ENCODE measurements around the gene MGP.

The MGP gene

DNA sequence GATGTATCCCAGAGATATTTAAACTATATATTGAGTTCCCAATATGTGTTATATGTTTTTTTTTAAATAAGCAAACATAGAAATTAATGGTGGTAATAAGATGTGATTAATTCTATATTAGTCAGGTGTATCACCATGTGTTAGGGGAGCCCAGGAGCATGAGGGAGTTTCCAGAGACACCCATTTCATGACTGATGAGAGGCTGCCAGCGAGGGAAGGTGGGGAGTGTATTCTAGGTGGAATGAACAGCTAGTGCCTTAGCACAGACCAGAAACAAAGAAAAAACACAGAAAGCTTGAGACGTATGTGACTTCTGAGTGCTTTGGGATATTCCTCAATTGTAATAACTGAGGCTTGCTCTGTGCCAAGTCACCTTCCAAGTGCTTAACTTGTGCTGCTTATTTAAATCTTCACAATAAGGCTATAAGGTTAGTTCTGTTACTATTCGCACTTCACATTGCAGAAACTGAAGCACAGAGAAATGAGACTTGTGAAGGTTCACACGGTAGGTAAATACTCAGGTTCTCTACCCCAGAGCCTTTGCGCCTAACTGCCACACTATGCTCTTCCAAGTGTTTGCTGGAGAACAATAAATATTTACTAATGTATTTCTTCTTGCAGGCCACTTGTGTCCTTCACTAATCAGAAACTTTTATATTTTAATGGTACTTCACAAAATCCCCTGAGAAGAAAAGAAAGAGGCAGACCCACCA lies 17.9 kb upstream of the MGP start:
- no peak for DNase-seq (ENCODE audit: low read depth in 2 of 2)

DNA sequence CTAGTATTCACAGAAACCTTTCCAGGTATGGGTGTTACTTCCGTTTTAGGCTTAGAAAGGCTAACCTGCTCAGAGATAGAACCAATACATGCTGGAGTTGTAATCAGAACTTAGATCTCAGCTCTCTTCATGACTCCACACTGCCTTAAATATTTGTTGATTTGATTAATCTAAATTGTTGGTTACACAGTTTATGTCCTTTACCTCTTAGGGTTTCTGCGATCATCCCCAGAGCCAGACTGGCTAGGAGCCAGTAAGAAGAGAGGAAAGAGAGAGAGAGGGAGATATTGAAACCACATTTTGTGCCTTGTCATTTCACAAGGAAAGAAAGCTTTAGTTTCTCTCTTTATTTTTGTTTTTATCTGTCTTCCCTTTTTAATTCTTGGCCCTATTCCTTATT lies 16.8 kb upstream of the MGP start:
- DNase-seq (ENCODE audit: low read depth in 2 of 2): no peak

DNA sequence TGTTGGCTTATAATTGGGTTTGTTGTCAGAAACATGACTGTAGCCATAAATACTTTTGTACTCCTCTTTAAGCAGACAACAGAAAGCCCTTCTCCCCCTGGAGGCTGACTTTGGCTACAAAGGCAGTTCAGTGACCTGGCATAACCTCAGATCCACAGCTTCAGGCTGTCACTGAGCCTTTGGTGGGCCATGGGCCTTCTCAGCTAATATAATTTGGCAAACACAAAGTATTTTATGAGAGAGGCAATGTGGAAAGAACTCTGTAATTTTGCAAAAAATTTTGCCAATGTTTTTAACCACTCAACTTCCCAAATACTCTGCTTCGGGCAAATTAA lies 15.5 kb upstream of the MGP start:
- no peak for DNase-seq (ENCODE audit: low read depth in 2 of 2)

DNA sequence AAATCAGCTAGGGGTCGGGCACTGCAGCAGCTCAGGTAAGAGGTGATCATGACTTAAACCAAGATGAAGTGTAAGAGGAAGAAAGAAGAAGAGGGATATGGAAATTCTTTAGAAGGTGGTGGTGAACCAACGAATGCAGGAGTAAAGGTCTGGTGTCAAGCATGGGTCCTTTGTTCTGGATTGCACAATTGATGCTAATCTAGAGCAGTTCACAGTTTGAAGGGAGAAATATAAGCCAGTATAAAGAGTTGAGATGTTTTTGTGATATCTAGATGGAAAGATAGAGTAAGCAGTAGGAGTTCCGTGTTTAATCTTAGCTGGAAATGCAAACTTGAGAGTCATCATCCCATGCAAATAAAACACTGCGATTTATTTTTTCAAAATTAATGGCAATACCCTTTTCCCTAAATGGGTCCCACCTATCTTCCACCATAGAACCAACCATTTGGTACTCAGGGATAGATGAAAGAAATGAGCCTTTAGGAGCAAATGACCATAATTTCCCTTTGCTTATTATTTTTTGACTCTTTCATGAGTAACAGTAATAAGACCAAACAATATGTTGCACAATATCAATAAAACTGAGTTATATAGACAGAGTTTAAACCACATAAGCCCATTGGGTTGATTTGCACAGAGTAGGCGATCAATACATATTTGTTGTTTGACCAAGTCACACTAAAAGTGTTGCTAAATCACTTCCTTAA lies 15.0 kb upstream of the MGP start:
- no peak for DNase-seq (ENCODE audit: low read depth in 2 of 2)

DNA sequence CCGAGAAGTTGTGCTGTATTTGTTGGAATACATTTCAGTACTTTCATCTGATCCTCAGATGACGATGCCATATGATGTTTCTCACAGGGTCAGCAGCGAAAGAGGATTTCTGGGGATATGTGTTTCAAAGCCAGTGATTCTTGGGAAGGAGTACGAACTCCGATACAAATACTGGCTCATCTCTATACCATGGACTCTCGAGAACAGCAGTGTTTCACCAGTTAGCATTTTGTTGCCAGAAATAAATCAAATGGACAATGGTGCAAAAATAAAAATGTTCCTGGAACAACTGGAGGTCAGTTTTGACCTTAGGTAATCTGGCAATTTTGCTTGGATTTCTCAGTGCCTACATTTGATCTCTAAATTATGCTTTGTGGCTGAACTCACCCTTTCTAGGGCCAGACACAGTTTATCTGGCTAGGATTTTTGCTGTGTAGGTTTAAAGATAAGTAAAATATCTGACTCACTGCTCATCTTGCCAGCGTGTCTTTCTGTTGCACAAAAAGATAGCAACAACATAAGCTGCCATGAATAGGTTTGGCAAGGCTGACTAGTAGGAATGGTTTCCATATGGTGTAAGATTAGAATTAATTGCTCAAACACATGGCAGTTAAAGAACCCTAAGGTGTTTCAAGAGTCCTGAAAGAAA lies 11.0 kb upstream of the MGP start:
- no peak for DNase-seq (ENCODE audit: low read depth in 2 of 2)

DNA sequence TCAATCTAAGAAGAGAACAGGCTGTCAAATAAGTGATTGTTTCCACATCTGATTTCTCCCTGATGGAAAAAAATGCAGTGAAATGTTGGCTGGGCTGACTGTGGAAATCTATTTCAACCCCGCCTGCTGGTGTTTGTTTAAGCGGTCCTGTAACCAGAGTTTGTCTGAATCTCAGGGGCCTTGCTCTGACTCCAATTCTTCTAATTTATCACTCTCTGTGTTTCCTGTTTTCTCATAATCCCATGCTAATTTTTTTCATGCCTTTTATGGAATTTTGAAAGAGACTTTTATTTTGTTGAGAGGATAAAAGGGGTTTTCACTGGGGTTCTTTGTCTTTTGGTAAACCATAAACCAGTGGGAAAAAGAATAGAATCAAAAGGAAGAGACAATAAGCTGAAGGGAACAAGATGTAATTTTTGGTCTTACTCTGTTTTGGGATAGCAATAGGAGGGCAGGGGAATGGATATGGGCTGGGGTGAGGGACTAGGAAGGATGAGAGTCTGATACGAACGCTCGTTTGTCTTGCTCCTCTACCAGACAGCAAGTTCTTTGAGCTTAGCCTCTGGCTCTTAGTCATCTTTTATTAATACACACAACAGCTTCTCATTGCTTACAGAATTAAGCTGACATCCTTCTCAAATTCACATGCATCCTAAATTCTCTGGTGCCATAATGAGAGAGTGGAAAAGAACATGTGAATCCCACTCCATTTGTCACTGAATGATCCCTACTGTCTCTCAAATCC lies 8.0 kb upstream of the MGP start:
- DNase-seq (ENCODE audit: low read depth in 2 of 2): no peak

DNA sequence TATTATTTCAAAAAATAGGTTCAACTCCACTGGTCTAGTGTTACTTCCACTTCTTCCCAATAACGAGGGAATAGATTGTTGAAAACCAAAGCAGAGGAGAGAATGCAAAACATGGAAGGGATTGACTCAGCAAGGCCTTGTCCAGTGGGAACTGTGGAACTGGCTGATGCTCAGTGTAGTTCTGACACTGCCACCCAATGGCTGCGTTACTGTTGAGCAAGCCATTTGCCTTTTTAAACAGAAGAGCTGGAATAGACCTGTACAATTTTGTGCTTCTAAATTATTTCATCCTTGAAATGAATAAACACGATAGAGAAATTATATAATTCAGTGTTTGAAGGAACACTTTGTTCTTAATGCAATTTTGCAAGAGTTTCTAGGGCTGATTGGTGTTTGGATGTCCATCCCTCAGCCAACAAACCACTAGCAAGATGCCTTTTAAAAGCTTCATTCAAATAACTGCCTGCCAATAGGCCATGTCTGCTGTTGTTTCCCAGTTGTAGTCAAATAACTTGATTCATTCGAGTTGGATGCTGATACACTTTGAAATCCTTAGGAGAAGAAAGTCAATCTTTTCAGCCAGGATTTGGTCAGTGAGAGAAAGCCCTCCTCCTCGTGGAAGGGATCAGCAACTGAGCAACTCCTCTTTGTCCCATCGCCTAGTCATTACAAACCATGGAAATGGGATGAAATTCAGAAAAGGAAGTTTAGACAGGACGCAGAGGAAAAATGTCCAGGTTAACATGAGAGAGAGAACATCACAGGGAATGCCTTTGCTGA lies 7.3 kb upstream of the MGP start:
- no peak for DNase-seq (ENCODE audit: low read depth in 2 of 2)

DNA sequence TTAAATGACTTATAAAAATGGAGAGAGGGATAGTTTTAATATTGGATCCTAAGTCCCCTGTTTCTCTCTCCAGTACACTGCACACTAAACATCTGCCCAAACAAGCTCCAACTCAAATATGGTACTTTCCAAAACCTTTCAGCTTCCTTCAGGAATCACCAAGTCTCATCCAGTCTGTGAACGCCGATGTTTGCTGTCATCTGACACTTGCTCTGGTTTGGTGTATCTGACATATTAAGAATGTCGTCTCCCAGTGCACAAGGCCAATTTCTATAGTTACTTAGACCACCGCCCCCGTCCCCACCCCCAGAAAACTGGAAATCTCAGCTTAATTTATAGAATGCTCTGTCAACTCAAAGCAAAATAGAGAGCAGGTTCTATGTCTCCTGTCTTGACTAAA lies 5.0 kb upstream of the MGP start:
- no peak for DNase-seq (ENCODE audit: low read depth in 2 of 2)

DNA sequence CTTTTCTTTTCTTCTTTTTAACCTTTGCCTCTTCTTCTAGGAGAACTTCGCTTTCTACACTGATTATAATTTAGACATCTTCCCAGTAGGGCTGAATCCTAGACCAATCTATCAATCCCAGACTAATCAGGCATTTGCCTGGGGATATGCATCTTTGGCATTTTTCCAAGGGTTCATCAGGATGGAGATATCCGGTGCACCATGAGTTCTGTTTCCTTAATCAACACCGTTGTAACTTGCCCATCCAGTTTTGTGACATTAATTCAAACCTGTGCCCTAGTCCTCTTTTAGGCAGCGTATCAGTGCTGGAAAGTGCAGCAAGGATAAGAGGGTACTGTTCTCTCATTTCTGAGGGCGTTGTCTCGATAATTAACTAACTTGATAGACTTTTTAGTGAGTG lies 617 bp upstream of the MGP start:
- DNase-seq (ENCODE audit: low read depth in 2 of 2): no peak

DNA sequence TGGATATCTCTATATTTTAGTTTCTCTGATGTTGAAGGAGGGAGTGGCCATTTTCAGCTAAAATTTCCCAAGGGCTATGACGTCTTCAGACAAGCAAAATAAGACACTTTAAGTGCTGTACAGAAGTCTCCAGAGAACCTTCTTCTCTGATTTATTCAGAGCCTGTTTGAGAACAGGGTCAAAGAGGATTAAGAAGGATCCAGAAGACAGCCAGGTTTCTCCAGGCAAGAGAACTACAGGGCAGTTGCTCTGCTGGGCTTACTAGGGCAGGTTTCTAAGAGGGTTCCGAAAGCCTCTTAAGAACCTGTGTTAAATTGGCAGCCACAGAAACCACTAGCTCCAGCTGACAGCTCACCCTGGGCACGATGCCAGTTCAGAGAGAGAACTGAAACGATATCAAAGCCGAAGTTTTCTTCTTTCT lies 1.2 kb downstream of the MGP start:
- DNase-seq (ENCODE audit: low read depth in 2 of 2): peak; percentile 48 to 60

DNA sequence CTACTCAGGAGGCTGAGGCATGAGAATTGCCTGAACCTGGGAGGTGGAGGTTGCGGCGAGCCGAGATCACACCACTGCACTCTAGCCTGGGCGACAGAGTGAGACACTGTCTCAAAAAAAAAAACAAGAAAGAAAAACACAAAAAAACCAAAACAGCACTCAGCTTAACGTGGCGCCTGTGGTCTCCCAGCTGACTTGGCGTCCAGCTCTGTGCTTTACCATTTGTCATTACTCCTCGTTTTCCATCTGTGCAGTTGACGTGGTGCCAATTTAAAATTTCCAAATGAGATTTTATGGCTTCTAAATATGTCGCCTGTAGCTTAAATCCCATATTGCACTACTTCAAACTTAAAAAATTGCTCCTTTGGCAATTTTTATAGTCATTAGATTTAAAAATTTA lies 2.0 kb downstream of the MGP start:
- DNase-seq (ENCODE audit: low read depth in 2 of 2): no peak

DNA sequence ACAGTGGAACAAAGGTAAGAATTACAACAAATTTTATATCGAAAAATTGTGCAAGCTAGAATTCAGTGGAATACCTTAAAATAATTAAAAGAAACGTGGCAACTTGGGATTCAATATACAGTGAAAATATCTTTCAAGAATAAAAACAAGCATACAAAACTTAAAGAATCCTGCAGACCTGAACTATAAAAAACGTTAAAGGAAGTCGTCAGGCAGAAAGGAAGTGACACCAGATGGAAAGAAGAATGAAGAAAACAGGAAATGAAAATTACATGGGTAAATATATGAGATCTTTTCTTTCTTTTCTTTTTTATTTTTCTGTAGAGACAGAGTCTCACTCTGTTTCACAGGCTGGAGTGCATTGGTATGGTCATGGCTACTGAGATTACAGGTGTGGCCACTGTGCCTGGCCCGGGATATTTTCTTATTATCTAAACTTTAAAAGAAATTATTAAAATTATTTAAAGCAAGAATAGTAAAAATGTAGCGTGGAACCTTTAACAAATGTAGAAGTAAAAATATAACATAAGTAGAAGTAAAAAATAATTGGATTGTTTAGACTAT lies 4.7 kb downstream of the MGP start:
- no peak for DNase-seq (ENCODE audit: low read depth in 2 of 2)

DNA sequence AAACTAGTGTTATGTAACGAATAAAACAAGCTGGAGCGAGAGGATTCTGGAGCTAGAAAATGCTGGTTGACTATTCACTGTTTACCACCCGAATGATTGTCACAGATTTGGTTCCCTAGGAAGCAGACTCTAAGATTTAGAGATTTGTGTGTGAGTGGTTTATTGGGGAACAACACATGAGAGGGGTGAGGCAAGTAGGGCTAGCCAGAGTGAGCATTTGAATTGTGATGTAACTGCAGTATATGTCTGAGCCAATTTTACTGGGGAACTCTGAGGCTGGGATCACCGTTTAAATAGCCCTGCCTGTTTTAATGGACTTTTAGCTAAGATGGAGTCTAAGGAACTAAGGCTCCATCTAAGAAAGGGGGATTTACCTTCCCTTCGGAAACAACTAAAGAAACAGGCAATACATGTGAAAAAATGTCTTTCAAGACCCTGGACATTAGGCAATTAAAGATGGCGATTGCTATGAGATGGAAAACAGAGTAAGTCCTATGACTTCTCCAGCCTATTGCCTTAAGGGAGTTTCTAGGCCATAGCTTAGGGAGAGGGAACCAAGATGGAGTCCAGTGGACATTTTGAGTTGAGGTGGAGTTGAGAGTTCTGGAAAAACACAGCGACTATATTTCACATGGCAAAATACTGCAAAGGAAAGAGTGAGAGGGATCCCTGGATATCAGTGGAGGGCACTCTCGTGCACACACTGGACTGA lies 6.3 kb downstream of the MGP start:
- no peak for DNase-seq (ENCODE audit: low read depth in 2 of 2)

DNA sequence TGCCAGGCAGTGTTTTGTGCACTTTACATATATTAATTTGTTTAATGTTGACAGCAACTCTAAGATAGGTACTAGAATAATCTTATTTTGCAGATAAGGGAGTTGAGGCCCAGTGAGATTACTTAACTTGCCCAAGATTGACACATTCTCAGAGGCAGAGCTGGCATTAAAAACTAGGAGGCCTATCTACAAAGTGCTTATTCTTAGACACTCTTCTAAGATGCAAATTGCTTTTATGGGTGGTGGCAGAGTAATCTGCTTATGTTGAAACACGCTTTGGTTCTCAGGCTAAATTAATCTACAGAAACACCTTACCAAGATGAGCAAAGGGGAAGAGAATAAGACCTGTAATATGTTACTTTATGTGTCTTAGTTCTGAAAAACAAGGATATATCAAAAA lies 7.2 kb downstream of the MGP start:
- DNase-seq (ENCODE audit: low read depth in 2 of 2): no peak

DNA sequence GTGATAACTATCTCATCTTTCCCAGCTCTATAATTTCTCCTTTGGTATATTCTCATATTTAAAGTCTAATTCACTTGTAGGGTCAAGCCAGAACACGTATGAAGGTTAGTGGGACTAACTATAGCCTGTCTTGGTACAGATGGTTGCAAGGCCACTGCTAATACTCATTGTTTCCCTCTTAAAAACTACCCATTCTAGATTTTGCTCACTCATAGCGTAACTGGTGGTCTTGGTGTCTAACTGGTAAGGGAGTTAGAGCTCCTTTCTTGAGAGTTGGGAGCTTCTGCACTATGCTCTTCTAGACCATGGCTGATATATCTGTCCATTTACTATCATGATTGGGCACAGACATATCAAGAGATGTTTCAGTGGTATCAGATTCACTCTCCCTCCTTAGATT lies 8.8 kb downstream of the MGP start:
- no peak for DNase-seq (ENCODE audit: low read depth in 2 of 2)

DNA sequence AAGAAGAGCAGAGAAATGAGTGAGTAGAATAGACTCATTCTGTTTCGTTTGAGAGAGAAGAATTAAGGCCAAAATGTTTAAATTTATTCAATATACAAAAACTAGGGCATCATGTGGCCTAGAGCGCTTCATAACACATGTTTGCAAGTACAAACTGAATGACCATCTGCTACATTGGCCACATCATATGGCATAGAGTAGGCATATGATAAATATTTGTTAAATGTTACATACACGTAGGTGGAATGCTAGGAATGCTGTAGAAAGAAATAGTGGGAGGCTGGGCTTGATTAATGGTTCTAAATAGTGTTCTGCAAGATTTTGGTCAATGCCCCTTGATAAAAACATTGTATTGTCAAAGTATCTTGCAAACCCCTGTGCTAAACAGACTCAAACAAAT lies 10.8 kb downstream of the MGP start:
- no peak for DNase-seq (ENCODE audit: low read depth in 2 of 2)

DNA sequence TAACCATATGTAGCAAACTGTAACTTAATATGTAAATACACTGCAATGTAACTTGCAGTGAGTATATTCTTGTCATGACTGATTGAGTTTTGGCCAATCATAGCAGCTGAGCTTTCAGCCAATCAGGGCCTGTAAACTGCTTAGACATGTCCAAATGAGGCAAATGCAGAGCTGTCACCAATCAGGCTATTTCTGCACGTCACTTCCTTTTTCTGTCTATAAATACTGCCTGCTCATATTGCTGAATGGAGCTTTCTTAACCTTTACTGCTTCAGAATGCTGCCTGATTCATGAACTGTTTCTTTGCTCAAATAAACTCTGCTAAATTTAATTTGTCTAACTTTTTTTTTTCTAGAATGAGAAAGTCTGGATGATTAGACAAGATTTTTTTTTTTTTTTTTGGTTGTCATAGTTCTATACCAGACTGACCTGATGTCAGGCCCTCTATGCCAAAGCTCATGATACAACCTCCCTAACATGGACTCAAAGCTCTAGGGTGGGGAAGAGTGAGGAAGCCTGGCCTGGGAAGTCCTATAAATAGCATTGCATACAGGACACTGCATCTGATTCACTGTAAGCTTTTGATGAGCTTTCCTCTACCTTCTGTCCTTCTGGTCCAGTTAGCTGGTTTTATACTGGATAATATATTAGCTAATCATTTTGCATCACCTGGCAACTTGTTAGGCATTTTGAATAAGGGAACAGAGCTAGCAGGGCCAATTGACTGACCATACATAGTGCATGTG lies 12.0 kb downstream of the MGP start:
- DNase-seq (ENCODE audit: low read depth in 2 of 2): no peak

DNA sequence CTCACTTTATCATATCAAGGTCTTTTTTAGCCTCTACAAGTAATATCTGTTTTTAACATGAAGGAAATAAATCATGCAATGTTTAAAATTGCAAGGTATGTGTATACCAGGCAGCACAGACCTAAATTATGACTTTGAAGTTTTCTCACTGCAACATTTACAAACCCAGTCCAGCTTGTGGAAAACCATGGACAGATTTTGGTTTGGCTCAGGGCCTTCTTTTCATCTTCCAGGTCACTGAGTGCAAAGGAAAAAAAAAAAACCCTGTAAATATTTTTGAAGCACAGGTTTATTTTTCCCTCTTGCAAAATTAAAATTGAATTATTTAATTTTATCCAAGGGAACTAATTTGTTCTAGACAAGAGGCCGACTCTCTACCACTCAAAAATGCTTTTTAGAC lies 13.8 kb downstream of the MGP start:
- no peak for DNase-seq (ENCODE audit: low read depth in 2 of 2)

DNA sequence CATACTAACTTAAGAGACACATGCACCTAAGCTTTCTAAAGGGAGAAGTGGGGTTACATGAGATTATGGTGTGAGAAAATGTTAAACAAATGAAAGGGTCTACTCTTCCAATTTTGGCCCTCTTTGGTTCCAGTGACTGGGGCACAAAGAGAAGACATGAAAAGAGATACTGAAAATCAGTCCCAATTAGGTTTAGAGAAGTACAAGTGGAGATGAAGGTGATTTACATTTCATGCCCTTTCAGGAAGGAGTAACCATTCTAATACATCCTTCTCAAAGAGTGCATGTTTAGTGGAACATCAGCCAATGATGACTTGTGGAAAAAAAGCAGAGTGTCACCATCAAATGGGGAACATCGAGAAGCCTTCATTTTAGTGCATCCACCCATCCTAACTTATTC lies 14.4 kb downstream of the MGP start:
- DNase-seq (ENCODE audit: low read depth in 2 of 2): no peak

DNA sequence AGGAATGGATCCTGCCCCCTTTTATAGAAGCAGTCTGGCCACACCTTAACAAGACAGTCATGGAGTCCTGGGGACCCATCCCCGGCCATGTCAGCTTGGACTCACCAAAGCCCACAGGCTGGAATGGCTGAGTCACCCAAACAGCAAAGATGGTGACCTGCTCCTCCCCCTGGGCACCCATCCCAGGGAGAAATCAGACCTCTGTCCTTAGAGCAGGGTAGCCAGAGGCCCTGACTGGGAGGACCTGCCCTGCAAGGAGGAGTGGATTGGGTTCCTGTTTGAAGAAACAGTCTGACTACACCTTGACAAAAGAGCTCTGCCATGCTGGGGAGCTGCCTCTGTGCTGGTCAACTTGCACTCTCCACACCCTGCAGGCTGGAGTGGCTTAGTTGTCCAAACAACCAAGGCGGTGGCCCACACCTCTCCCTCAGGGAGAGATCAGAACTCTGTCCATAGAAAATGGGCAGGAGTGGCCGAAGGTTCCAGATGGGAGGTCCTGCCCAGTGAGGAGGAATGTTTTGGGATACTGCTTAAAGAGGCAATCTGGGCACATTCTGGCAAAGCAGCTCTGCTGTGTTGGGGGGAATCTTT lies 16.6 kb downstream of the MGP start:
- DNase-seq (ENCODE audit: low read depth in 2 of 2): no peak
